ENCODE measurements around the gene GTF3C2.

DNA sequence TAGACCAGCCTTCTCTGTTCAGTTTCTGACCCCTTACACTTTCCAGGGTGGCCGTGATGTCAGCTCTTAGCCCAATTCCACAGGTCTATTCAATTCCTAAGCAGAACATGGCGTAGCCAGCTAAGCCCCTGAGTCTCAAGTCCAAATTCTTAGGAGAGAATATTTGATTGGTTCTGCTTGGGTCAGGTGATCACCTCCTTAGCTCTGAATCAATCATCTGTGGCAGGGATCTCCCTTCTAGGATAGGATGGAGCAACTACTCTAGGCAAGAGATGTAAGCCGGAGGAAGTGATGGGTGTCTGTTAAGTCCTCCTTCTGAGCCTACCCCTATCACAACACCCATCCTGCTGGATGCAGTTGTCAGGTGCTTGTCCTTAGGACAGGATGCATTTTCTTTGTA is 59.4 kb downstream of the GTF3C2 start:
- TF ChIP-seq POLR2A (IDR thresholded peaks at IDR 0.05) (no peak), EP300 (IDR thresholded peaks at IDR 0.05) (no peak)
- TF ChIP-seq, protein P1, sequence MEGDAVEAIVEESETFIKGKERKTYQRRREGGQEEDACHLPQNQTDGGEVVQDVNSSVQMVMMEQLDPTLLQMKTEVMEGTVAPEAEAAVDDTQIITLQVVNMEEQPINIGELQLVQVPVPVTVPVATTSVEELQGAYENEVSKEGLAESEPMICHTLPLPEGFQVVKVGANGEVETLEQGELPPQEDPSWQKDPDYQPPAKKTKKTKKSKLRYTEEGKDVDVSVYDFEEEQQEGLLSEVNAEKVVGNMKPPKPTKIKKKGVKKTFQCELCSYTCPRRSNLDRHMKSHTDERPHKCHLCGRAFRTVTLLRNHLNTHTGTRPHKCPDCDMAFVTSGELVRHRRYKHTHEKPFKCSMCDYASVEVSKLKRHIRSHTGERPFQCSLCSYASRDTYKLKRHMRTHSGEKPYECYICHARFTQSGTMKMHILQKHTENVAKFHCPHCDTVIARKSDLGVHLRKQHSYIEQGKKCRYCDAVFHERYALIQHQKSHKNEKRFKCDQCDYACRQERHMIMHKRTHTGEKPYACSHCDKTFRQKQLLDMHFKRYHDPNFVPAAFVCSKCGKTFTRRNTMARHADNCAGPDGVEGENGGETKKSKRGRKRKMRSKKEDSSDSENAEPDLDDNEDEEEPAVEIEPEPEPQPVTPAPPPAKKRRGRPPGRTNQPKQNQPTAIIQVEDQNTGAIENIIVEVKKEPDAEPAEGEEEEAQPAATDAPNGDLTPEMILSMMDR (IDR thresholded peaks at IDR 0.05) = no peak
